Right ventricle myocardium inferior (tissue), 1 donor: Measurements from ENCODE around the gene HNRNPH2. TPM values are rescaled to one million over a fixed set of nuclear protein-coding genes. Genes with fewer than 3 reads are reported as not detected.

Source experiments
- ATAC-seq: fragments of 200-7000 bp; cut with Tn5 transposase; one replicate; pipeline ENCODE4 v1.9.1; 2020; ENCODE audit warnings: mild to moderate bottlenecking, moderate library complexity
- DNase-seq: peaks from one replicate; pipeline ENCODE4 v3.0.0; 2021; ENCODE audit errors: missing footprints
- intact Hi-C: fragments of 100-400 bp; cut with DNase I; formaldehyde crosslinking; loops from one replicate; pipeline ENCODE4 v1.11.0; 2022
- total RNA-seq: library from RNA; stranded (reverse); fragmentation: NEBNext Ultra II Directional; extraction: Animal tissue kit (Norgen Biotek cat#: 25700); gene quantifications from one replicate; pipeline ENCODE4 v1.2.1, GENCODE V29; 2021
- donor health status: DM: no; HTN: yes; CAD: no; lungs with severe emphysema.

The HNRNPH2 gene
- total RNA-seq, 1 donor from 2014 or later = 53.5 TPM

DNA sequence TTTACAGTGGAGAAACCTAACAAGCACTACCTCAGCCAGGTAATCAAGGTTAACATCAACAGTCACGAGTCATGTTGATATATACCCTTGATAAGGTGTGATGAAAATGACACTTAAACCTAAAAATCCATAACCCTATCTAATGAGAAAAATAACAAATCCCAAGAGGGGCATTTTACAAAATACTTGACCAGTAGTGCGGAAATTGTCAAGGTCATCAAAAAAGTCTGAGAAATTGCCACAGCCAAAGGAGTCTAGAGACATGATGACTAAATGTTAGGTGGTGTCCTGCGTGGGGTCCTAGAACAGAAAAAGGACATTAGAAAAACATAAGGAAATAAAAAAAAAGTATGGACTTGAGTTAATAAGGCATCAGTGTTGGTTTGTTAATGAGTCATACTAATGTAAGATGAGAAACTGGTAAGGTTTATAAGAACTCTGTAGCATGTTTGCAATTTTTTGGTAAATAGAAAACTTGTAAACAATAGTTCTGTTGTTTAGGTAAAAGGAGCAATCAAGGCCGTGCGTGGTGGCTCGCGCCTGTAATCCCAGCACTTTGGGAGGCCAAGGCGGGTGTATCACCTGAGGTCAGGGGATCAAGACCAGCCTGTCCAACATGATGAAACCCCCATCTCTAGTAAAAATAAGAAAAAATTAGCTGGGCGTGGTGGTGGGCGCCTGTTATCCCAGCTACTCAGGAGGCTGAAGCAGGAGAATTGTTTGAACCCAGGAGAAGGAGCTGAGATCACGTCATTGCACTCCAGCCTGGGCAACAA lies 14.3 kb upstream of the HNRNPH2 start:
- no peak for ATAC-seq
- intact Hi-C loops = no loop called here
- no peak for DNase-seq

DNA sequence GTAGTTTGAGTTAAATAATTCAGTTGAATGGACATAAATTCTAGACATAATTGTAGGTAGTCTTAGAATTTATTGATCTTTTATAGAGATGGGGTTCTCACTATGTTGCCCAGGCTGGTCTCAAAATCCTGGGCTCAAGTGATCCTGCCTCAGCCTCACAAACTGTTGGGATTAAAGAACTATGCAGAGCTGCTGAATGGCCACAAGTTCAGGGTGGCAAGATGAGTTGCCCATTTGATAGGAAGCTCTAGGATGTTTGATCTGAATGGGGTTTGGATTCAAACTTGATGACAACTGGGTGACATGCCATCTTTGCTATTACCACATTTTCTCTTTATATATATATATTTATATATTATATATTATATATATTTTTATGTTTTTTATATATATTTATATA lies 13.7 kb upstream of the HNRNPH2 start:
- intact Hi-C loops = no loop called here
- ATAC-seq = no peak
- DNase-seq = no peak

DNA sequence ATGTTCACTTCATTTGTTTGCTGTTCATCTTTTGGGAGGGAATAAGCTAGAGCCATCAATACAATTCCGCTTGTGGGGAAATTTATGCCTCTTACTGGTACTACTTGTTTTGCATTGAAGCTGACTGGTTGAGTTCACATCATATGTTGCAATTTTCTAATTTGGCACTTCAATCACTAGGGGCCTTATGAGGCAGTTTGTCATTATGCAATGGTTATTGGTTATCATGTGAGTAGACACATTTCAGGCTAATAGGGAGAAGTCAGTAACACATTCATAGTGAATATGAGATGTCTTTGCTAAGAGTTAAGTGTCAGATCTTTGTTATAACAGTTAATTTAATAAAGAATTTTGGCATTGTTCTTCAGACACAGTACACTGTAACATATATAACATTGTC lies 12.2 kb upstream of the HNRNPH2 start:
- no peak for DNase-seq
- ATAC-seq = no peak
- intact Hi-C loops = no loop called here

DNA sequence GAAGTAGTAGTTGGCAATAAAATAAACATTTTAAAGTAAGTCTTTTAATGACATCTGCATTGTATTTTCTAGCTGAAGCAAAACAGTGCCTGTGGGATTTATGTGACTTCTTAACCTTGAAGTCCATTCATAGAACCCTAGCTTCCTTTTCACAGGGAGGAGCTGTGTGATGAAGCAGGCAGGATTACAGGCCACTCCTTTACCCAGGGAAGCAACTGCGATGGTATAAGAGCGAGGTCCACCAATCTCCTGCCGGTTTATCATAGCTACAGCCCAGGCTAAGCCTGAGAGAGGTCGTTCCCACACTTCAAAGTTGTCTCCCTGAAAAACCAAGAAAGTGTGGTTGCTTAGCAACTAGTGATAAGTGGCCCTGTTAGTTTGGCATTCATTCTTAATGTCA lies 10.2 kb upstream of the HNRNPH2 start:
- intact Hi-C loops = no loop called here
- no peak for ATAC-seq
- DNase-seq = no peak

DNA sequence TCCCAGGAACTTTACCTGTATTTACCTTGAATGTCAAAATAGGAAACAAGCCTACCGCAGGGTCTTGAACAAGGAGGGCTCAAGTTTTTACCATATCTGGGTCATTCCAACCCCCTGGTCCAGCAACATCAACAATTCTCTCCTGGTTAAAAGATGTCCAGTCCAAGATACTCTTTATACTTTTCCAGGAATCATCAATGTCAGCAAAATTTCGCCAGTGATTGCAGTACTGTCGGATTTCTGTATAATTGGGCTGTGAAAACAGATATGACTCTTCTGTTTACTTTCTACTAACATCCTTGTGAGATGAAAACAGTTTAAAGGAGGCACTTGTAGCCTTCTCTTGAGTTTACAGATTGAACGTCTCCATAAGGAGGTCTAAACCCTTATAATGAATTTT lies 9.3 kb upstream of the HNRNPH2 start:
- intact Hi-C loops = no loop called here
- ATAC-seq (no peak), DNase-seq (no peak)

DNA sequence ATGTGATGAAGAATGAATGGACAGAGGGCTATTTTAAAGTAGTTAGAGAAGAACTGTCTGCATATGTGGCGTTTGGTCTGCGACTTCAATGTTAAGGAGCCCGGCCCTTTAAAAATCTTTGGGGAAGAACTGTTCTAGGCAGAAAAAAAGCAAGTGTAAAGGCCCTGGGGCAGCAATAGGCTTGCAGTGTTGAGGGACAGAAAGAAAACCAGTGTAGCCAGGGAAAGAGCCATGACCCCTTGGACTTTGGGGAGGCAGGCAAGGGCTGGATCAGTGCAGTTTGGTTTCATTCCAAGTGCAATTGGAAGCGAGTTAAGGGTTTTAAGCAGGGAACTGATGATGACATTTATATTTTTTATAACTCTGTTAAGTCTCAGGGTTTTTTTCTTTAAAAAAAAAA lies 8.2 kb upstream of the HNRNPH2 start:
- ATAC-seq = no peak
- intact Hi-C loops = no loop called here
- DNase-seq = no peak

DNA sequence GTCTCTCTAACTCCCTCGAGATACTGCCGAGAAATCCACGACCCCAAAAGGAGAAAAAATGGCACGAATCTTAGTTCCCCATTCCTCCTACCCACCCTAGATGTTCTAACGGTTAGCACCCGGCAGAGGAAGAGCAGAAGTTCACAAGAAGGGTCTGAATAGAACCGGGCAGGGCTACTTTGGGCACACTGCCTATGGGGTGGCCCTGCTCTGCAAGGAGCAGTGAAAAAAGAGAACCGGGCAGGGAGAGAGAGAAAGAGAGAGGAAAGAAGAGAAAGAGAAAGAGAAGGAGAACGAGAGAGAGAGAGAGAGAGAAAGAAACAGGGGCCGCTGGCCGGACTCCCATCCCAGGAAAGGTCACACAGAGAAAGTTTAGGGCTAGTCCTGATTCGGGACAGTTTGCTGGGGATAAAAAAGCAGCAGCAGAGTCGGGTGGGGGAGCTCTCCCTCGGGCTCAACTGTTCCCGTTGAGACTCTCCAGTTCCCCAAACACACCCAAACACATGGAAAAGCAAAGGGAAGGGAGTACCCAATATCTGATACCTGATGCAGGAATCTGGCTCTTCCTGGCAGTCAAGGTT lies 765 bp upstream of the HNRNPH2 start:
- DNase-seq = no peak
- intact Hi-C loops = no loop called here
- ATAC-seq = peak; percentile 8

DNA sequence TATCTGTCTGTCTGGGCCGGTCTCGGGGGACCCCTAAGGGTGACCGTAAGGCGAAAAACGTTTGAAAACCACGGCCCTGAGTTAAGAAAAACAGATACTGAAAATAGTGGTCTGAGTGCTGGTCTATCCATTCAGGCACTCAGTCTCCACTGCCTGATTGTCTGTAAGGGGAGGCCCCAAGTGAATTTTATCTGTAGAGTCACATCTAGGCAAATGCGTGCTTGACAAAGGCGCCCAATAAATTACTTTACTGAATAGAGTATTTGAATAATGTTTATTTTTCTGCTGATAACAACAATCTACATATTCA lies 465 bp downstream of the HNRNPH2 start:
- ATAC-seq = no peak
- intact Hi-C loops = no loop called here
- no peak for DNase-seq

DNA sequence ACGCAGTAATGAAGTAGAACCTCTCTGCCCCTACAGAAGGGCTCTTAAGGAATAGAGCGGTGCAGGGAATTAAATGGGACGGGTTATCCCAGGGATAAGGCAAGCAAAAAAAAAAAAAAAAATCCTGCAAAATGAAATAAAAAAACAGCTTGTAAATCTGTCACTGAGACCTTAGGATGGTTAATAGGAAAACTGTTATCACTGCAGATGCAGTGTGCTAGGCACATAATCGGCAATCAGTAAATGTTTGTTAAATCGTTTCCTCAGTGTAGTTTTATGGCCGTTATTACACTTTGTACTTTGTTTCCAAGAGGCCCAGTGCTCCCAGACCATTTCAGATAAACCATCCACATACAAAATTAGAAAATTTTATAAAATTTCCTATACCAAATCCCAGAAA lies 1.0 kb downstream of the HNRNPH2 start:
- no peak for ATAC-seq

DNA sequence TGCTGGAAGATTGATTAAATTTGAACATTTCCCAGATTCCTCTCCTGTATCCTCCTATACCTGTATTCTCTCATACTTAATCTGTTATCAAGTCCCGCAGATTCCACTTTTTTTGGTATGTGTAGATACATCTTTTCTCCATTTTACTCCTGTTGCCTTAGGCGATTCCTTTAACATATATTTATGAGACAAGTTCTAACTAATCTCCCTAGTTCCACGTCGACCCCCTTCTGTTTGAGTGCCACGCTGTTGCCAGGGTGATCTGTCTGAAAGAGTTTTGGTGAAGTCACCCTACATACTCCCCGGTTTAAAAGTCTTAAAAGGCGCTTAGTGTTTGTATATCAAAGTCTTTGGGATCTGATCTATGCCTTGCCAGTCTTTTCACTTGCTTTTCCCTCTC lies 2.4 kb downstream of the HNRNPH2 start:
- DNase-seq (no peak), ATAC-seq (no peak)
- intact Hi-C loops = loop anchor here (10.0 kb wide), 1 partner anchor 524 kb away; the partner anchor contains the start of gene ZMAT1

More for the DNA sequence above, 1.0 kb downstream of the HNRNPH2 start:
- intact Hi-C loops = no loop called here
- no peak for DNase-seq

DNA sequence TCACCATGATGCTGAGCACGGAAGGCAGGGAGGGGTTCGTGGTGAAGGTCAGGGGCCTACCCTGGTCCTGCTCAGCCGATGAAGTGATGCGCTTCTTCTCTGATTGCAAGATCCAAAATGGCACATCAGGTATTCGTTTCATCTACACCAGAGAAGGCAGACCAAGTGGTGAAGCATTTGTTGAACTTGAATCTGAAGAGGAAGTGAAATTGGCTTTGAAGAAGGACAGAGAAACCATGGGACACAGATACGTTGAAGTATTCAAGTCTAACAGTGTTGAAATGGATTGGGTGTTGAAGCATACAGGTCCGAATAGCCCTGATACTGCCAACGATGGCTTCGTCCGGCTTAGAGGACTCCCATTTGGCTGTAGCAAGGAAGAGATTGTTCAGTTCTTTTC lies 4.0 kb downstream of the HNRNPH2 start:
- ATAC-seq (no peak), DNase-seq (no peak)
- intact Hi-C loops = loop anchor here (10.0 kb wide), 1 partner anchor 523 kb away; the partner anchor contains the start of gene ZMAT1

DNA sequence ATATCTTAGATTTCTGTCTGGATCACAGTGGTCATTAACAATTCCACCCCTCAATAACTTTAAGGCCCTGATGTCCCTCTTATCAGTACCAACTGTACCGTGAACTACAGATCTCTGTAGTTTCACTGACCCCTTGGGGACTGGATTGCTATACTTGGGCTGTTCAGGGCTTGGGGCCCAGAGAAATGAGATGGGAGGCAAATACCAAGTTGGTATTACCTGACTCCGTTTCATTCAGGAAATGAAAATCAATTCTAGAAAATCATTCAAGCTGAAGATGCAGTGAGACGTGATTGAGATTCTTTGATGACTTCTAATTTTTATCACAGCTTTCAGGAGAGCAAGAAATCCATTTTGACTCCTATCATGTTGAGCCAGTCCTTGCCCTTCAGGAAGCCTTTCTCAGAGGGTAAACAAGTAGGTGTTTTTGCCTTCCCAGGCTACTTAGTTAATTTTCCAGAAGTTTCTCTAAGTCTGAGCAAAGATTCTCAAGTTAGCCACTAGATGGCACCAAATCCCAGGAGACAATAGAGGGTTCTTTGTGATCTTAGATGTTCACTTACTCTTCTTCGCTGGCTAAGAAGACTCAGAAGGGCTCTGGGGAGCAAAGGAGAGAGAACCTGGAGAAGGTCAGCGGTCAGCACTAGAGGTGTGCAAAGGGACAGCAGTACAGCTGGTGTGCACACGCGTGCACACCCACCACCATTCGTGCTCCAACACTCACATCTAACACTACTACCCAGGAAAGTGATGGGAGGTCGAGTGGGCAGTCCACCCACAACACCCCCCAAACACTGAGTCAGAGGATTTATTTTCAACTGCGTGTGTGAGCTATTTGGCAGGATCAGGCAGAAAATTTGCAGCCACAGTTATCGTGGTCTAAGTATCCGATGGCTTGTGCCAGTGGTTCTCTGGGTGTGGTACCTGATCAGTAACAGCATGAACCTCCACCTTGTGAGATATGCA lies 7.4 kb downstream of the HNRNPH2 start:
- DNase-seq (no peak), ATAC-seq (no peak)
- intact Hi-C loops = loop anchor here (2.0 to 10.0 kb wide), 3 partner anchors 137 to 519 kb away; partner anchors contain the start of genes ARMCX1 and ZMAT1

DNA sequence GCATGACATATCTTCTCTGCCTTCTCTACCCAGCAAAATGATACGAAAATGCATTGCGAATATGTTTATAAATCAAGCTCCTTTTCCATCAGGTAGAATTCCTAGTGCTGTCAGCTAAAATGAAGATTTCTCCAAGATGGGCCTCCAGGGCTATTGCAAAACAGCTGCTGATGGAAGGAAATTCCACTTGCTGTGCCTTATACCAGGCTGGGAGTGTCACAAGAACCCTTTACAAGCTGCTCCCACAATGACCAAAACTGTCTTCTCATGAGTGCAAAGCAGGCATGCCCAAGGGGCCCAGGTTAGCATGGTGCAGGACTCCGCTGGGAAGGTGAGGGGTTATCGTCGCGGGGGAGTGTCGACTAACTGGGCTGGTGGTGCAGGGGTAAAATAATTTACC lies 8.7 kb downstream of the HNRNPH2 start:
- no peak for ATAC-seq
- DNase-seq = no peak
- intact Hi-C loops = loop anchor here (2.0 to 10.0 kb wide), 3 partner anchors 136 to 518 kb away; partner anchors contain the start of genes ARMCX1 and ZMAT1

DNA sequence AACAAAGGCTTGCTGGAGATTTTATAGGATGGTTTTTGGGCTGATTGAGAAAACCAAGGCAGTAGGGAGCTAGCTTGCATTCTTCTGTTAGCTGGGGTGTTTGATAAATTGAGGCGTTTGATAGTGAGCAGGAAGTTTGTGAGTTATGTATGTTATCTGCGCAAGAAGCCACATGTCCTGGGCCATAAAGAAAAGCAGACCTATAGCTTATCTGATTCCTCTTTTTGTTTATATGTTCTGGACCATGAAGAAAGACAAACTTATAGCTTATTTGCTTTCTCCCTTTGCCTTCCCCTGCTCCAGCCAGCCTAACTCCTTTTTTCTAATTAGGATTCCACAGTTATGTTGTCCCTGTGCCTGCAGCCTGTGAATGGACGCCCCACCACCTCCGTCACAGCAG lies 9.2 kb downstream of the HNRNPH2 start:
- ATAC-seq (no peak), DNase-seq (no peak)
- intact Hi-C loops = loop anchor here (2.0 to 10.0 kb wide), 3 partner anchors 135 to 518 kb away; partner anchors contain the start of genes ARMCX1 and ZMAT1

DNA sequence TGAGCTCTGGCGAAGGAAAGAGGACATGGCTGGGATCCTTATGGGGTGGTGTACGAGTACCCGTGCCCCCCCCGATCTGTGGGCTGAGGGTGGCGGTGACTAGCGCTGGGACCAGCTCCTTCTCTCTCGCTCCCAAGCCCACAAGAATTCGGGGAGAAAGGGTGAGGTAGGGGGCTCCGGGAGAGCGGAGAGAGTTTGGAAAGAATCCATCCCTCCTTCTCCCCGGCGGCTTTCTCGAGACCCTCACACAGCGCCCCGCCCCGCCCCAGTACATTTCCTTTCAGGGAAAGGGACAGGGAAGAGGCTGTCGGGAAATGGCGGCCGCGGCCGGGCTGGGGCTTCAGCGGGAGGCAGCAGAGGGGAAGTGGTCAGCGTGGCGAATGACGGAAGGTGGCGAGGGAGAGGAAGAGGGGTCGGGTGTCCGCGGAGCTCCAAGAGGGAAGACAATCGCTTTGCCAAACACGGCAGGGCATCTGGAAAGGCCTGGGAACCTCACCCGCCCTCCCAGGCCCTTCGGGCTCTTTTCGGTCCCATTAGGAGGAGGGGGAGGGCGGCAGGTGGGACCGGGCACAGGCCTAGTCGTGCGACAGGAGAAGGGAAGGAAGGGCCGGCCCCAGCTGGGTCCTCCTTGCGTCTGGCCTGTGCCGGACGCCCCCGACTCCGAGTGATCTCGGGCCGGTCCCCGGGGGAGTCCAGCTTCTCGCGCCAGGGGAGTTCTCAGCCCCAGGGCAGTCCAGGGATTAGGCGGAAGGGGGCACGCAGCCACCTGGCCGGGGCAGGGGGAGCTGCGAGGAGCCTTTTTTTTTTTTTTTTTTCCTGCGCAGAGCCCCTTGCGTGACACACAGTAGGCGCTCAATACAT lies 10.2 kb downstream of the HNRNPH2 start:
- ATAC-seq (peak; percentile 93), DNase-seq (peak; percentile 91)
- intact Hi-C loops = loop anchor here (2.0 to 10.0 kb wide), 3 partner anchors 134 to 517 kb away; partner anchors contain the start of genes ARMCX1 and ZMAT1

DNA sequence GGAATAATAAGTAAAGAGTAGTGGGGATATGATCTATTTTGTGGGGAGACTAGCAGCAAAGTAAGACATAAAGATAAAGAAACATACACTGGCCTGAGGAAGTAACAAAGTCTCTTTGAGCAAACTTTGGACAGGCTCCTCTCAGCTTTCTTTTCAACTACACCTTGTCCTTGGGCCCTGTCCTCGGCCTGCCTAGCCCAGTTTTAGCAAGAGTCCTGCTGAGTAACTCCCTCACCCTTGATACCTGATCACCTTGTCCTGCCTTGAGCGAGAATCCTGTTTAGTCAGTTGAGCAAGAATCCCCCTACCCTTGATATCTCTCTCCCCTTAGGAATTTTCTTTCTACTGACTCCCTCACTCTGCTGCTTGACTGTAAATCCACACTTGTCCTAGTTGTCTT lies 11.5 kb downstream of the HNRNPH2 start:
- intact Hi-C loops = loop anchor here (5.0 to 10.0 kb wide), 2 partner anchors 133 to 515 kb away; partner anchors contain the start of genes ARMCX1 and ZMAT1
- DNase-seq (no peak), ATAC-seq (no peak)

DNA sequence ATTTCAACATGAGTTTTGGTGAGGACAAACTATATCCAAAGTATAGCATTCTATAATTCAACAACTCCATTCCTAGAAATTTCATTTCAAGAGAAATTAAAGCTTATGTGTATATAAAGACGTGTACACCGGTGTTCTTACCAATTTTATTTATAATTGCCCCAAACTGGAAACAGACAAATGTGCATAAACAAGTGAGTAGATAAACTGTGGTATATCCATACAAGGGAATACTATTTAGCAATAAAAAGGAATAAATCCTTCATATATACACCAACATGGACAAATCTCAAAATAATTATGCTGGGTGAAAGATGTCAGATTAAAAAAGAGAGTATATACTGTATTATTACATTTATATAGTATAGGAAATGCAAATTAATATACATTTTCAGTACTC lies 19.9 kb downstream of the HNRNPH2 start:
- no peak for ATAC-seq
- intact Hi-C loops = no loop called here

DNA sequence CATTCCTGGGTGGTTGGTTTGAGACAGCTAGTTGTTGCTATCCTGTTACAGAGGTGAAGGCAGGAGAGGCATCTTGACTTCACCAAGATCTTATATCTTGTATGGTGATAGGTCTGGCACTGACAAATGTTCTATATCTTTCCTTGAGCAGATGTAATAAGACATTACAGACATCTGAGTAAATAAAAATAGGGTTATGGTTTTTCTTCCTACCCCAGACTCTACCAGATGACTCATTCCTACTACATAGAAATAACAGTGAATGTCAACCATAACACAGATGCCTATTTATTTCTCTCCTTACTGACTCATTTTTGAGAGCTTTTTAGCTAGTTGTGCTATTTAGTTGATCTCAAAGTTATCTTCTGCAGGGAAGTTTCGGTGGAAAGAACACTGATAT lies 21.9 kb downstream of the HNRNPH2 start:
- intact Hi-C loops = no loop called here
- ATAC-seq (no peak), DNase-seq (no peak)

More for the DNA sequence above, 19.9 kb downstream of the HNRNPH2 start:
- no peak for DNase-seq
